Esophagus muscularis mucosa (tissue), 3 donors: Measurements from ENCODE around the gene MASP1.

Experiments used
- CTCF ChIP-seq, 3 experiments: fragments of 200-600 bp in 2 of 3; fragments of 450-650 bp in 1 of 3; sonication (generic) in 2 of 3; IDR thresholded peaks; one replicate each; pipeline ENCODE4 v1.5.1; 2017 to 2019; ENCODE audit warnings: antibody characterized with exemption in 3 of 3, mild to moderate bottlenecking in 2 of 3, moderate library complexity in 1 of 3
- POLR2A ChIP-seq: fragments of 450-650 bp; IDR thresholded peaks from one replicate; pipeline ENCODE4 v1.6.1; 2017; ENCODE audit warnings: antibody characterized with exemption, moderate library complexity, mild to moderate bottlenecking, low read depth
- POLR2AphosphoS5 ChIP-seq, 2 donors: sonication (generic); formaldehyde crosslinking; IDR thresholded peaks; one replicate each; pipeline ENCODE4 v1.6.1; 2017; ENCODE audit warnings: antibody characterized with exemption in 2 of 2

- TF ChIP-seq POLR2A = no peak
- no peak for TF ChIP-seq POLR2AphosphoS5 (IDR thresholded peaks at IDR 0.05)
- TF ChIP-seq CTCF (IDR thresholded peaks at IDR 0.05) = no peak
These were observed 34.1 kb downstream of the MASP1 start for GRCh38 chr3:187257471-187257870.
